CD4-positive, alpha-beta T cell treated with Interleukin-4 for 4 hours (primary cell): Measurements from ENCODE around the gene NFKB1.

Experiments
- DNase-seq: peaks from one replicate; pipeline ENCODE4 v3.0.0-alpha.2; 2020

NFKB1 gene

DNA sequence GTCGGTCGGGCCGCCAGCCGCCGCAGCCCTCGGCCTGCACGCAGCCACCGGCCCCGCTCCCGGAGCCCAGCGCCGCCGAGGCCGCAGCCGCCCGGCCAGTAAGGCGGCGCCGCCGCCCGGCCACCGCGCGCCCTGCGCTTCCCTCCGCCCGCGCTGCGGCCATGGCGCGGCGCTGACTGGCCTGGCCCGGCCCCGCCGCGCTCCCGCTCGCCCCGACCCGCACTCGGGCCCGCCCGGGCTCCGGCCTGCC lies 213 bp downstream of the NFKB1 start:
- no peak for DNase-seq

DNA sequence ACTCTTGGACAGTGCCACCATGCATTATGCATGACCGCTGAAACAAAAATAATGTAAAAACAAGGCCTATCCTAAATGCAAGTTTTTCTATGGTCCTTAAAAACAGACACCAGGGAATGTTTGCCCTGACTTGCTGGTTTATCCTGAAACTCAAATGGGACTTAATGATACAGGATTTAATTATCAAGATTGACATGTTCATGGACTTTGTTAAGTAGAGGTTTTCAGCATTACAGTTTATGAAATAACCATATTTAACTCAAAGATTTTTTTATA lies 1.3 kb downstream of the NFKB1 start:
- no peak for DNase-seq

DNA sequence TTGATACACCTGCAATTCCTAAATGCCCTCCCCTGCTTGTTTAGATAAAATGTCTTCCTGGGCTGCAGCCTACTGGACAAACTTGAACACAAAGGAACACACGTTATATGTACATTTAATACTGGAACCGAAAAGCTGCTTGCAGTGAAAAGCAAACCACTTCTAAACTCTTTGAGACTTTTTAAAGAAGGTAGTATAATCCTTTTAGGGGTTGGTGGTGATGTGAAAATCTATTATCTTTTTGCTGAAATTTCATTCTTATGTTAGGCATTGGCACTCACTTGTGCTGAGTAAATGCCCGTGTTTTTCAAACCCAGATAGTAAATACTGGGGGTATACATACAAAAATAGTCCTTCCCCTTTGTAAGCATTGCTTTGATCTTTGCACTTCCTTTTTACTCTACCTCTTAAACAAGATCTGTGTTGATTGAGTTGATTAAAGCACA lies 2.2 kb downstream of the NFKB1 start:
- no peak for DNase-seq

GRCh38 chr4:102503831-102504786 lies 3.0 kb downstream of the NFKB1 start:
- no peak for DNase-seq

DNA sequence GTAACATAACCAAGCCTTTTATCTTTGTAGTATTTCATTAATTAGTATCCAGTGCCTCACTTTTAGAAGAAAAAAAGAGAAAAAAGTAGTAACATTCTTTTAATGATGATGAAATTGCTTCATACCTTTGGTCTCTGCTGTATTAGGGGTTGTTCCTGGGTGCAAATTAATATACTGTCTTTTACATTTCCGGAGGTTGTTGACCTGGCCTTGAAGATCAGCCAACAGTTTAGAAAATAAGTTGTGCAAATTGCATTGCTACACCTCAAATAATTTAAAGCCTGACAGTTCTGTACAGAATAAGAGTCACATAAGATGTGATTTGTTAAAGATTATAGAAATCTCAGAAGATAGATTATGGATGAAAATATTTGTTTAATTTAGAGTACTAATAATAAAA lies 3.8 kb downstream of the NFKB1 start:
- no peak for DNase-seq

DNA sequence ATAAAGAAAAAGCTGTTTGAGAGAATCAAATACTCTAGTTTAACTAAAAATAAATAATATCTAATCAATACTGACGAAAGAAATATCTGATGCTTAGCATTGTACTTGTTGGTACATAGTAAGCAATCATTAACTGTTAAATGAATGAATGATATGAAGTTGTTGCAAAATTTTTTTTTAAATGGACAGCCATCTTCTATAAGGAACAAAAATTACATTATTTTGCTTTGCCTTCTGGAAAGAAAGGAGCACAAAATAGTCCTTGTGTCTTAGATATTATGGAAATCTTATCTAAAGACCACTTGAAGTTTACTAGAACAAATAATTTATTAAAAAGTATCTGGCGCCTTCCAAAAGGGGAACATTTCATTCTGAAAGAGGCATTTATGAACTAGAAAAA lies 4.5 kb downstream of the NFKB1 start:
- no peak for DNase-seq

DNA sequence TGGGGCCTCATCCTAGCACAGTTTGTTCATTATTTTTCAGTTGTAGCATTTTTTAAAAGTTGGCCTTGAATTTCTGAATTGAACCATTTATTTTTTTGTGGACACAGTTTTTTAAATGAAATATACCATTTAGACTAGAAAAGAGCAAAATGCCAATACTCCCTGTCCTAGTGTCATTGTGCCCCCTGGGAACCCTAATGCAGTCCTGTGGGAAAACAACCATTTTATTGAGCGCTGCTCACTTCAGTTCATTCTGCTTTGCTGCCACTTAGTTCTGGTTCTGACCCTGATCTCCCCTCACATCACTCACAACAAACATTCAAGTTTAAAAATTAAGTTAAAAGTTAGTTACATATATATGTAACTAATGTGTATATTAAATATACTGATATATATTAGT lies 5.4 kb downstream of the NFKB1 start:
- no peak for DNase-seq

GRCh38 chr4:102511830-102512605 lies 10.9 kb downstream of the NFKB1 start:
- no peak for DNase-seq

DNA sequence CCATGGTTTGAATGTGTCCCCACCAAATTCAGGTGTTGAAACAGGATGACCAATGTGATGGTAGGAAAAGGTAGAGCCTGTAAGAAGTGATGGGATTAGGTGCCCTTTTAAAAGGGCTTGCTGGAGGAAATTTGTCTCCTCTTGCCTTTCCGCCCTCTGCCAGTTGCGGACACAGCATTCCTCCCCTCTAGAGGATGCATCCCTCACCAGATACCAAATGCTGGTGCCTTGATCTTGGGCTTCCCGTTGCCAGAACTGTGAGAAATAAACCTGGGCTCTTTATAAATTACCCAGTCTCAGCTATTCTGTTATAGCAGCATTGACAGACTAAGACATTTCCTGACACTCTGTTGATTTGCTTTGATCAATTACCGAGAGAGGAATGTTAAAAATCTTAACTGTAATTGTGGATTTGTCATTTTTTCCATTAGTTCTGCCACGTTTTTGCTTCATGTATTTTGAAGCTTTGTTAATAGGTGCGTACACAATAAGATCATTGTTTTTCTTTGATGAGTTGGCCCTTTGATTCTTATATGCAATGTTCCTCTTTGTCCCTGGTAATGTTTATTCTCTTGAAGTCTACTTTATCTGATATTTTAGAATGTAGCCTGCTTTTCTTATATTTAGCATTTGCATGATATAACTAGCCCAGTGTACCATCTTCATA lies 13.3 kb downstream of the NFKB1 start:
- DNase-seq, result no peak

GRCh38 chr4:102517753-102518152 lies 16.6 kb downstream of the NFKB1 start:
- DNase-seq, result no peak

- DNase-seq, result peak; percentile 39
These were observed 17.6 kb downstream of the NFKB1 start for GRCh38 chr4:102518703-102519131.

- no peak for DNase-seq
These were observed 18.8 kb downstream of the NFKB1 start for GRCh38 chr4:102519925-102520324.

- DNase-seq, result no peak
These were observed 20.4 kb downstream of the NFKB1 start for GRCh38 chr4:102521570-102521969.

GRCh38 chr4:102522031-102522440 lies 20.9 kb downstream of the NFKB1 start:
- no peak for DNase-seq

- DNase-seq, result no peak
These were observed 23.5 kb downstream of the NFKB1 start for GRCh38 chr4:102524691-102525090.

- no peak for DNase-seq
These were observed 23.9 kb downstream of the NFKB1 start for GRCh38 chr4:102525097-102525496.

GRCh38 chr4:102525504-102525903 lies 24.3 kb downstream of the NFKB1 start:
- DNase-seq, result no peak

GRCh38 chr4:102526532-102526931 lies 25.4 kb downstream of the NFKB1 start:
- no peak for DNase-seq

- peak; percentile 41 for DNase-seq
These were observed 26.6 kb downstream of the NFKB1 start for GRCh38 chr4:102527695-102528283.

DNA sequence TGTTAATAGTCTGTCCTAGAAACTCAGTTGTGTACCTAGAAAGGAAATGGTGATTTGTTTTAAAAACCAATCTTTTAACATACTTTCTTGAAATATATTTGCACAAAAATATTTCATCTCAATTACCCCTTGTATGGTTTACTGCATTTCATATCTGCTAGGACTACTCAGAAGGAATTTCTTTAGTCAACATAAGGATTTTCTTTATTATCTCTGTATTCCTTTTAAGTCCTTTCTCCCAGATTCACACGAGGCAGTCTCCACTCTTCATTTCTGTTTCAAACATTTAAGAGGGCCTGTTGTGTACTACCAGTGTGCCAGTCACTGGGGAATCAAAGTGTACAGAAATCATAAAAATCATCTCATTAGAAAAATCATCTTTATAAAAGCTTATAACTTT lies 28.8 kb downstream of the NFKB1 start:
- DNase-seq, result no peak

DNA sequence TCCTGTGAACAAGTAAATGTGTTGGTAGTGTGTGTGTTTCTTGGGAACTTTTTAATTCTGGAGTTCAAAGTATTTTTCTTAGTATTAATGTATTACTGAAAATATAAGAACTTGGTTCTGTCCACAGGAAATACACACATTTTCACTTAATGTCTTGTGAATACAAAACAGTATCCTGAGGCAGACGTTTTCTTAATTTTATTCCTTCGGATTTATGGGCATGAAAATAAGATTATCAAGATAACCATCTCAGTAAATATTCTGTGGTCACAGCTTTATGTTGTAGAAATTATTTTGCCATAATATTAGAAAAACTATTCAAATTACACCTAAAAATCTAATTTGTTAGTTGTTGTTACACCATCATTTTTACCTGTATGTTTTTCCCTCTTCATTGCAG lies 29.8 kb downstream of the NFKB1 start:
- no peak for DNase-seq

- DNase-seq, result no peak
These were observed 30.3 kb downstream of the NFKB1 start for GRCh38 chr4:102531462-102531861.

DNA sequence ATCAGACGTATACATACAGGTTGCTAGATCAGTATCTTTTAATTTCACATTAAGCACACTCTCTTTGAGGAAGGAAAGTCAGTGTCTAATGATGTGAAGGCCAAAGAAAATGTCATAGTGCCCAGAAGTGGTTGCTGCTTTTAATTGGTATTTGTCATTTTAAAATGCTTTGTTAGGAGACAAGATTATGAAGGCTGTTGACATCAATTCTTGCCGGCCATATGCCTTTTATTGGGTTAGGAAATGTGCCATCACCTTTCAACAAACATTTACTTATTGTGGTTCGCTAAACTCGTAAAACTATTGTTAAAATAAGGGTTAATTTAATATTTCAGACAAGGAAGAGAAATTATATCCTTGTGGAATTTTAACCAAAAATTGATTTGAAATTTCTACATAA lies 32.2 kb downstream of the NFKB1 start:
- no peak for DNase-seq

GRCh38 chr4:102533904-102534303 lies 32.7 kb downstream of the NFKB1 start:
- no peak for DNase-seq
